ENCODE results near the gene NTRK3.

- no peak for TF ChIP-seq POLR2AphosphoS5 (IDR thresholded peaks at IDR 0.05)
- no peak for TF ChIP-seq CTCF (IDR thresholded peaks at IDR 0.05)
These were observed 236.9 kb downstream of the NTRK3 start for GRCh38 chr15:88019656-88020055.

All from prostate gland (tissue), 2 donors.